Colonic mucosa (tissue), 4 donors: ENCODE measurements around the gene ASTN1. TPM values are rescaled to one million over a fixed set of nuclear protein-coding genes. Genes with fewer than 3 reads are reported as not detected.

Experiments used
- DNase-seq: peaks from one replicate; pipeline ENCODE4 v3.0.0-alpha.2; 2020
- H3K27ac ChIP-seq: fragments of 200-600 bp; one replicate; pipeline ENCODE4 v1.8.0; 2021
- H3K27me3 ChIP-seq: fragments of 200-600 bp; one replicate; pipeline ENCODE4 v1.8.0; 2021
- H3K36me3 ChIP-seq: fragments of 200-600 bp; one replicate; pipeline ENCODE4 v1.8.0; 2021
- H3K4me1 ChIP-seq: fragments of 200-600 bp; one replicate; pipeline ENCODE4 v1.8.0; 2021; ENCODE audit warnings: mild to moderate bottlenecking
- H3K4me3 ChIP-seq: fragments of 200-600 bp; one replicate; pipeline ENCODE4 v1.8.0; 2021
- H3K9ac ChIP-seq, 2 donors: one replicate each; pipeline ENCODE4 v1.7.0; 2013; ENCODE audit warnings: control low read depth in 2 of 2, low read depth in 2 of 2, low read length in 2 of 2
- H3K9me3 ChIP-seq: fragments of 200-600 bp; one replicate; pipeline ENCODE4 v1.8.0; 2021
- intact Hi-C: fragments of 100-400 bp; cut with DNase I; formaldehyde crosslinking; loops from one replicate; pipeline ENCODE4 v1.14.1; 2022
- total RNA-seq, 2 donors: library from RNA; stranded (reverse); fragmentation: NEBNext Ultra II Directional in 1 of 2; extraction: Animal tissue kit (Norgen Biotek cat#: 25700) in 1 of 2; gene quantifications; one replicate each; pipeline ENCODE4 v1.2.1, GENCODE V29; 2021
- TF ChIP-seq, protein P1 (sequence below): fragments of 200-600 bp; IDR thresholded peaks from one replicate; pipeline ENCODE4 v1.8.0; 2022; ENCODE audit warnings: antibody characterized with exemption, mild to moderate bottlenecking
- donor health status: healthy.
- donor health status: DM: no; HTN: no; CAD: no.
- donor health status: DM: no; HTN: no; CAD: no.

The ASTN1 gene
- total RNA-seq, 2 donors from 2014 or later, result 0.15 to 0.42 TPM

DNA sequence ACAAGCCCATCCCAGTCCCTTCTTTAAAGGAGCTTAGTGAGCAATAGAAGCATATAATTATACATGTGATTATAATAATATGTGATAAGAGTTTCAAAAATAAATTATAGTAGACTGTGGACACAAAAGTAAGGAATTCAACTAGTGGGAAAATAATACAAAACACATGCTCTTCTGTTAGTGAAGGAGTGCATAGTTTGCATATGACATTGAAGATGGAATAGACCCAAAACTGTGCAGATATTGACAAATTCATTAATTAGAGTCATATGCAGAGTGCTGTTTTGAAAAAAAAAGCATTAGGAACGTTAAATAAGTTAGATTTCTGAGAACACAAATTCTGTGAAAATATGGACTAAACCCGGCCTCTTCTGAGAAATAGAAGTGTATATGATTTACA, 278.8 kb downstream of the ASTN1 start:
- TF ChIP-seq, protein P1, sequence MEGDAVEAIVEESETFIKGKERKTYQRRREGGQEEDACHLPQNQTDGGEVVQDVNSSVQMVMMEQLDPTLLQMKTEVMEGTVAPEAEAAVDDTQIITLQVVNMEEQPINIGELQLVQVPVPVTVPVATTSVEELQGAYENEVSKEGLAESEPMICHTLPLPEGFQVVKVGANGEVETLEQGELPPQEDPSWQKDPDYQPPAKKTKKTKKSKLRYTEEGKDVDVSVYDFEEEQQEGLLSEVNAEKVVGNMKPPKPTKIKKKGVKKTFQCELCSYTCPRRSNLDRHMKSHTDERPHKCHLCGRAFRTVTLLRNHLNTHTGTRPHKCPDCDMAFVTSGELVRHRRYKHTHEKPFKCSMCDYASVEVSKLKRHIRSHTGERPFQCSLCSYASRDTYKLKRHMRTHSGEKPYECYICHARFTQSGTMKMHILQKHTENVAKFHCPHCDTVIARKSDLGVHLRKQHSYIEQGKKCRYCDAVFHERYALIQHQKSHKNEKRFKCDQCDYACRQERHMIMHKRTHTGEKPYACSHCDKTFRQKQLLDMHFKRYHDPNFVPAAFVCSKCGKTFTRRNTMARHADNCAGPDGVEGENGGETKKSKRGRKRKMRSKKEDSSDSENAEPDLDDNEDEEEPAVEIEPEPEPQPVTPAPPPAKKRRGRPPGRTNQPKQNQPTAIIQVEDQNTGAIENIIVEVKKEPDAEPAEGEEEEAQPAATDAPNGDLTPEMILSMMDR, result no peak
- Histone ChIP-seq H3K9me3 (no peaks in the 10 kb centered on the region), H3K27ac (no peak overlapping the region), H3K27me3 (no peaks in the 10 kb centered on the region), H3K9ac (no peak overlapping the region), H3K4me3 (no peak overlapping the region), H3K36me3 (no peaks in the 10 kb centered on the region), H3K4me1 (no peaks in the 10 kb centered on the region)
- DNase-seq, result no peak
- intact Hi-C loops, result no loop called here

DNA sequence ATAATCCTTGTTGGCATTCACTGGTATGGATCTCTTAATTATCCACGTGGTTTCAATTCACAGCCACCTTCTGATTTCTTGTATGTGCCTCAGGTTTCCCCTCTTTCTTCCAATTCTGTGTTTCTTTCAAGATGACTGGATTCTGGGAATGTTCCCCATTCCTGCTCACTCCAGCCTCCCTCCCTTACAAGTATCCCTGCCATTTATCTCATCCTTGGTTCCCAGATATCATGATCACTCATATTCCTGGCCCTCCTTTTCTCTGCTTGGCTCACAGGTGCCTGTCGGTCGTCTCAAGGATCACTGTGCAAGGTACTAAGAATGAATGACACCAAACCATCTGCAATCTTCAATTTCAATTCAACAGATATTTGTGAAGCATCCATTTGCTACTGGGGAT, 279.2 kb downstream of the ASTN1 start:
- H3K4me1 ChIP-seq, result no peaks in the 10 kb centered on the region
- no peak overlapping the region for H3K27ac ChIP-seq
- no peaks in the 10 kb centered on the region for H3K27me3 ChIP-seq
- TF ChIP-seq, protein P1, result no peak
- H3K36me3 ChIP-seq, result no peaks in the 10 kb centered on the region
- H3K9ac ChIP-seq, result no peak overlapping the region
- no peak overlapping the region for H3K4me3 ChIP-seq
- H3K9me3 ChIP-seq, result no peaks in the 10 kb centered on the region
- DNase-seq, result no peak
- intact Hi-C loops, result no loop called here

DNA sequence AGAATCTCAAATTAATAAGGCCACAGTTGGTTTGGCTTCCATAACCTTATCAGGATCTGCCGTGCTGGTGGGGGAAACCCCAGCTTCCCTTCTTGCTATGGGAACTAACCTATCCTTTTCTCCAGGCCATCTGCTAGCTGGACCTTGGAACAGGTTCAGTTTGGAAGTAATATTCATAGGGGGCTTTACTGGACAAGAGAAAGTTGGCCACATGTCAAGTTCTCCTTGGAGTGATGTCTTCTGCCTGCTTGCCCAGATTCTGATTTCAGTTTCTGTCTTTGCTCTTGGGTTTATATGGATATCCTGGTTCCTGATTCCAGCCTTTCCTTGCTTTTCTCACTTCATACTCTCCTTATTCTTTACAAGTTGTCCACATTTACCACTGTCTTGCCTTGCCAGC, 279.6 kb downstream of the ASTN1 start:
- no peak overlapping the region for H3K9ac ChIP-seq
- no peaks in the 10 kb centered on the region for H3K27me3 ChIP-seq
- intact Hi-C loops, result no loop called here
- DNase-seq, result no peak
- no peaks in the 10 kb centered on the region for H3K4me1 ChIP-seq
- H3K27ac ChIP-seq, result no peak overlapping the region
- H3K4me3 ChIP-seq, result no peak overlapping the region
- TF ChIP-seq, protein P1, result no peak
- no peaks in the 10 kb centered on the region for H3K9me3 ChIP-seq
- H3K36me3 ChIP-seq, result no peaks in the 10 kb centered on the region

DNA sequence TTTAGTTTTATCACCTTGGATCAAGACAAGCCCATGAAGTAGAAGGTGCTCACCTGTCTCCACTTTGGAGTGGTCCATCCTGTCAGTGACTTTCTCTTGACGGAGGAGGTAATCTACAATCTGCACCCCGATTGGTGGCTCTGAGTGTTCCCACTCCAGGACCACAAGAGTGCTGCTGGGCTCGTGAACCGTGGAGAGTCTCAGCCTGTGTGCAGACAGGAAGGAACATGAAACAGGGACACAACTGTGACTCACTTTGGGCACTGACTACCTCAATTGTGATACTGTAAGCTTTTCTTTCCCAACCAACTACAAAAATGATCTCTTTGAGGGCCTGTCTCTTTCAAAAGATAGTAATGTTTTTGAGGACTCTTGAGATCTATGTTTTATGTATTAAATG, 280.2 kb downstream of the ASTN1 start:
- H3K4me3 ChIP-seq, result no peak overlapping the region
- TF ChIP-seq, protein P1, result no peak
- H3K27ac ChIP-seq, result no peak overlapping the region
- no peaks in the 10 kb centered on the region for H3K27me3 ChIP-seq
- H3K4me1 ChIP-seq, result no peaks in the 10 kb centered on the region
- intact Hi-C loops, result no loop called here
- H3K36me3 ChIP-seq, result no peaks in the 10 kb centered on the region
- no peak overlapping the region for H3K9ac ChIP-seq
- no peak for DNase-seq
- H3K9me3 ChIP-seq, result no peaks in the 10 kb centered on the region

DNA sequence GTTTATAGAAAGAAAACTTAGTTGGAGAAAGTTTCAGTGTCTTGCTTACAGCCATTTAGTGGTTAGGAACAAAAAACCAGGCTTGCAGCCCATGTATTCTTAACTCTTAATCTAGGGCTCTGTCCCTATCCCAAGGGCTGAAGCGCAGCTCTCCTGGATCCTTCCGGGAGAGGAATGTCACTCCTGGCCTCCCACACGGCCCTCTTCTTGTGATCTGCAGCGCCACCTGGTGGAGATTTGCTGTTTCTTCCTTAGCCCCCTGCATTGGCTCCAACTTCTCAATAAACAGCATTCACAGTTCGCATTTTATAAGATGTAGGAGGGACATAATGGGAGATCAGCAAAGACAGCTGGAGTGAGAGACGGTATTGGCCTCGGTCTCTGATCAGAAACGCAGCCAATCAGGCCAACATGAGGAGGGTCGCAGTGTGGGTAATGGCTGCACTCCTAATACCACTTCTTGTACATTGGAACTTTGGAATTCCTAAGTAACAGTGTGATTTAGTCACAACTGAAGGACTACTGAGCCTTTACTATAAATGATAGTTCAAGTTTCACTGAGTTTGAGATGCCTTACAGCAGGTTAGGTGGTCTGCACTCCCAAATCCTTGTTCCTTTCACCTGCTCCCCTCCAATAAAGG, 283.4 kb downstream of the ASTN1 start:
- Histone ChIP-seq H3K27me3 (no peaks in the 10 kb centered on the region), H3K9me3 (no peaks in the 10 kb centered on the region), H3K9ac (no peak overlapping the region), H3K4me1 (no peaks in the 10 kb centered on the region), H3K36me3 (no peaks in the 10 kb centered on the region), H3K27ac (no peak overlapping the region), H3K4me3 (no peak overlapping the region)
- peak; percentile 69 for DNase-seq
- intact Hi-C loops, result loop anchor here (2.0 kb wide), 1 partner anchor 320 kb away; no protein-coding TSS in a partner anchor
- TF ChIP-seq, protein P1, result peak; percentile 79
